RWPE2 (cell line): Measurements from ENCODE around the gene E2F3.

Experiments used
- ATAC-seq: fragments of 200-7000 bp; cut with Tn5 transposase; 3 replicates; pipeline ENCODE4 v1.9.1; 2021; ENCODE audit warnings: low read depth
- DNase-seq: peaks from one replicate; pipeline ENCODE4 v3.0.0-alpha.2; 2020; ENCODE audit warnings: low spot score
- H3K27ac ChIP-seq: fragments of 450-650 bp; 2 replicates; pipeline ENCODE4 v1.5.1; 2017; ENCODE audit warnings: mild to moderate bottlenecking; ENCODE audit not compliant: poor library complexity, severe bottlenecking
- H3K27me3 ChIP-seq: fragments of 250-450 bp; sonication (Bioruptor Pico); 2 replicates; pipeline ENCODE4 v1.5.1; 2021; ENCODE audit warnings: mild to moderate bottlenecking, moderate library complexity; ENCODE audit not compliant: insufficient read depth, poor library complexity, severe bottlenecking
- H3K36me3 ChIP-seq: fragments of 250-450 bp; sonication (Bioruptor Pico); 2 replicates; pipeline ENCODE4 v1.5.1; 2020; ENCODE audit warnings: low read depth, mild to moderate bottlenecking, moderate library complexity
- H3K4me1 ChIP-seq: fragments of 250-450 bp; sonication (Bioruptor Pico); 2 replicates; pipeline ENCODE4 v1.5.1; 2021; ENCODE audit warnings: mild to moderate bottlenecking, moderate library complexity; ENCODE audit not compliant: insufficient read depth, poor library complexity, severe bottlenecking
- H3K4me3 ChIP-seq: fragments of 250-450 bp; sonication (Bioruptor Pico); 2 replicates; pipeline ENCODE4 v1.5.1; 2021; ENCODE audit warnings: mild to moderate bottlenecking, moderate library complexity; ENCODE audit not compliant: severe bottlenecking
- H3K9me3 ChIP-seq: fragments of 250-450 bp; sonication (Bioruptor Pico); 2 replicates; pipeline ENCODE4 v1.5.1; 2021; ENCODE audit warnings: mild to moderate bottlenecking, moderate library complexity; ENCODE audit not compliant: severe bottlenecking
- CTCF ChIP-seq: fragments of 450-650 bp; IDR thresholded peaks from one replicate; pipeline ENCODE4 v1.5.1; 2017; ENCODE audit warnings: mild to moderate bottlenecking, moderate library complexity; ENCODE audit not compliant: poor library complexity, severe bottlenecking

E2F3 gene

GRCh38 chr6:20427856-20428255 lies 26.2 kb downstream of the E2F3 start:
- no peak for DNase-seq
- Histone ChIP-seq H3K4me1 (no peaks in the 10 kb centered on the region), H3K36me3 (peaks cover 34% of the 10 kb centered on the region), H3K4me3 (no peak overlapping the region), H3K27me3 (no peaks in the 10 kb centered on the region), H3K9me3 (no peaks in the 10 kb centered on the region), H3K27ac (no peak overlapping the region)
- TF ChIP-seq CTCF, result no peak
- no peak for ATAC-seq

- H3K27ac ChIP-seq, result no peak overlapping the region
- ATAC-seq (no peak), DNase-seq (no peak)
- H3K36me3 ChIP-seq, result peaks cover 31% of the 10 kb centered on the region
- H3K4me3 ChIP-seq, result no peak overlapping the region
- H3K9me3 ChIP-seq, result no peaks in the 10 kb centered on the region
- no peak for TF ChIP-seq CTCF
- H3K27me3 ChIP-seq, result no peaks in the 10 kb centered on the region
- H3K4me1 ChIP-seq, result no peaks in the 10 kb centered on the region
Observed at GRCh38 chr6:20432692-20433091, 31.0 kb downstream of the E2F3 start.

- DNase-seq (no peak), ATAC-seq (no peak)
- Histone ChIP-seq H3K27me3 (no peaks in the 10 kb centered on the region), H3K36me3 (peaks cover 31% of the 10 kb centered on the region), H3K27ac (no peak overlapping the region), H3K9me3 (no peaks in the 10 kb centered on the region), H3K4me3 (no peak overlapping the region), H3K4me1 (no peaks in the 10 kb centered on the region)
- TF ChIP-seq CTCF, result no peak
Observed at GRCh38 chr6:20433321-20433720, 31.6 kb downstream of the E2F3 start.

- ATAC-seq, result no peak
- DNase-seq, result no peak
- TF ChIP-seq CTCF, result no peak
Observed at GRCh38 chr6:20433929-20434328, 32.2 kb downstream of the E2F3 start.

GRCh38 chr6:20434766-20435165 lies 33.1 kb downstream of the E2F3 start:
- no peak for DNase-seq
- no peak overlapping the region for H3K4me3 ChIP-seq
- H3K4me1 ChIP-seq, result no peaks in the 10 kb centered on the region
- ATAC-seq, result no peak
- no peaks in the 10 kb centered on the region for H3K27me3 ChIP-seq
- peaks cover 30% of the 10 kb centered on the region for H3K36me3 ChIP-seq
- TF ChIP-seq CTCF, result no peak
- H3K27ac ChIP-seq, result no peak overlapping the region
- no peaks in the 10 kb centered on the region for H3K9me3 ChIP-seq

More at GRCh38 chr6:20433929-20434328, 32.2 kb downstream of the E2F3 start:
- Histone ChIP-seq H3K4me3 (no peak overlapping the region), H3K9me3 (no peaks in the 10 kb centered on the region), H3K27me3 (no peaks in the 10 kb centered on the region), H3K4me1 (no peaks in the 10 kb centered on the region), H3K27ac (no peak overlapping the region), H3K36me3 (peaks cover 31% of the 10 kb centered on the region)
